Fibroblast of the aortic adventitia (primary cell): ENCODE results near the gene TTC39A. TPM values are rescaled to one million over a fixed set of nuclear protein-coding genes. Genes with fewer than 3 reads are reported as not detected.

Experiments used
- DNase-seq: peaks from one replicate; pipeline ENCODE4 v3.0.0-alpha.2; 2010; ENCODE audit warnings: low read depth
- H3K4me3 ChIP-seq: 2 replicates; pipeline ENCODE4 v1.5.1; 2011; ENCODE audit warnings: low read depth, mild to moderate bottlenecking, control low read depth, low read length, moderate library complexity
- CTCF ChIP-seq: IDR thresholded peaks from 2 replicates; pipeline ENCODE4 v1.5.1; 2011; ENCODE audit warnings: mild to moderate bottlenecking, low read length, control low read depth, inconsistent platforms; ENCODE audit not compliant: insufficient read depth
- total RNA-seq: library from RNA; depleted of rRNA; stranded (reverse); fragments of >200 nt; gene quantifications from 2 replicates; pipeline ENCODE4 v1.2.3, GENCODE V29; 2012; ENCODE audit warnings: low replicate concordance

Gene TTC39A
- total RNA-seq, 1 donor: 2.0 TPM

GRCh38 chr1:51311826-51312225 is 18.5 kb downstream of the TTC39A start:
- no peak overlapping the region for H3K4me3 ChIP-seq
- no peak for DNase-seq
- TF ChIP-seq CTCF: no peak

GRCh38 chr1:51310871-51311613 is 19.3 kb downstream of the TTC39A start:
- TF ChIP-seq CTCF: no peak
- DNase-seq: no peak
- H3K4me3 ChIP-seq: no peak overlapping the region

- no peak overlapping the region for H3K4me3 ChIP-seq
- no peak for DNase-seq
- TF ChIP-seq CTCF: no peak
Measured at GRCh38 chr1:51309291-51309690, 21.1 kb downstream of the TTC39A start.

- H3K4me3 ChIP-seq: no peak overlapping the region
- no peak for DNase-seq
- no peak for TF ChIP-seq CTCF
Measured at GRCh38 chr1:51308636-51309035, 21.7 kb downstream of the TTC39A start.

GRCh38 chr1:51306950-51307349 is 23.4 kb downstream of the TTC39A start:
- no peak overlapping the region for H3K4me3 ChIP-seq
- DNase-seq: no peak
- TF ChIP-seq CTCF: no peak

- H3K4me3 ChIP-seq: no peak overlapping the region
- no peak for TF ChIP-seq CTCF
- no peak for DNase-seq
Measured at GRCh38 chr1:51305371-51305823, 25.0 kb downstream of the TTC39A start.

GRCh38 chr1:51304360-51304759 is 26.0 kb downstream of the TTC39A start:
- TF ChIP-seq CTCF: no peak
- no peak for DNase-seq
- no peak overlapping the region for H3K4me3 ChIP-seq
